Renal pelvis (tissue), 12 donors: ENCODE results near the gene NDUFAF2. TPM values are rescaled to one million over a fixed set of nuclear protein-coding genes. Genes with fewer than 3 reads are reported as not detected.

Source experiments
- DNase-seq: peaks from one replicate; pipeline ENCODE4 v3.0.0-alpha.2; 2013
- long read RNA-seq, 16 experiments: transcript quantifications; one replicate each; lab custom pipeline, GENCODE V29; 2026
- polyA plus RNA-seq, 3 donors: library from polyadenylated mRNA; unstranded; fragments of 120-200 nt; gene quantifications; one replicate each; pipeline ENCODE4 v1.2.1, GENCODE V29; 2013; ENCODE audit not compliant: insufficient read length in 3 of 3

NDUFAF2 gene, protein sequence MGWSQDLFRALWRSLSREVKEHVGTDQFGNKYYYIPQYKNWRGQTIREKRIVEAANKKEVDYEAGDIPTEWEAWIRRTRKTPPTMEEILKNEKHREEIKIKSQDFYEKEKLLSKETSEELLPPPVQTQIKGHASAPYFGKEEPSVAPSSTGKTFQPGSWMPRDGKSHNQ
- 10 to 100 TPM; 27.8 to 32.6 (median 27.9) TPM for polyA plus RNA-seq
- long read RNA-seq, donor 1, transcript NDUFAF2-201 (4 exons, 719 nt), result major isoform, 23 of 23 reads
- long read RNA-seq, donor 1, partial matches to known transcripts, result 0 of 23 reads
- long read RNA-seq, donor 1, other reads (novel, unspliced or antisense), result 0 of 23 reads
- long read RNA-seq, donor 2, transcript NDUFAF2-201 (4 exons, 719 nt), result major isoform, 21 of 21 reads
- long read RNA-seq, donor 2, partial matches to known transcripts, result 0 of 21 reads
- long read RNA-seq, donor 2, other reads (novel, unspliced or antisense), result 0 of 21 reads
- long read RNA-seq, donor 3, transcript NDUFAF2-201 (4 exons, 719 nt), result major isoform, 17 of 17 reads
- long read RNA-seq, donor 3, partial matches to known transcripts, result 0 of 17 reads
- long read RNA-seq, donor 3, other reads (novel, unspliced or antisense), result 0 of 17 reads
- long read RNA-seq, donor 4, transcript NDUFAF2-201 (4 exons, 719 nt), result major isoform, 30 of 32 reads
- long read RNA-seq, donor 4, partial matches to known transcripts, result 0 of 32 reads
- long read RNA-seq, donor 4, other reads (novel, unspliced or antisense), result 0 of 32 reads
- long read RNA-seq, donor 5, transcript NDUFAF2-201 (4 exons, 719 nt), result major isoform, 17 of 19 reads
- long read RNA-seq, donor 5, partial matches to known transcripts, result 0 of 19 reads
- long read RNA-seq, donor 5, other reads (novel, unspliced or antisense), result 0 of 19 reads
- long read RNA-seq, donor 6, transcript NDUFAF2-201 (4 exons, 719 nt), result major isoform, 25 of 27 reads
- long read RNA-seq, donor 6, partial matches to known transcripts, result 0 of 27 reads
- long read RNA-seq, donor 6, other reads (novel, unspliced or antisense), result 0 of 27 reads
- long read RNA-seq, donor 7, transcript NDUFAF2-201 (4 exons, 719 nt), result major isoform, 36 of 36 reads
- long read RNA-seq, donor 7, partial matches to known transcripts, result 0 of 36 reads
- long read RNA-seq, donor 7, other reads (novel, unspliced or antisense), result 0 of 36 reads
- long read RNA-seq, donor 8, transcript NDUFAF2-201 (4 exons, 719 nt), result major isoform, 17 of 19 reads
- long read RNA-seq, donor 8, partial matches to known transcripts, result 0 of 19 reads
- long read RNA-seq, donor 8, other reads (novel, unspliced or antisense), result 0 of 19 reads
- long read RNA-seq, donor 9, transcript NDUFAF2-201 (4 exons, 719 nt), result major isoform, 30 of 277 reads
- long read RNA-seq, donor 9, partial matches to known transcripts, result 246 of 277 reads
- long read RNA-seq, donor 9, other reads (novel, unspliced or antisense), result 0 of 277 reads
- long read RNA-seq, donor 10, transcript NDUFAF2-201 (4 exons, 719 nt), result major isoform, 11 of 12 reads
- long read RNA-seq, donor 10, partial matches to known transcripts, result 0 of 12 reads
- long read RNA-seq, donor 10, other reads (novel, unspliced or antisense), result 0 of 12 reads
- long read RNA-seq, donor 11, transcript NDUFAF2-201 (4 exons, 719 nt), result major isoform, 17 of 19 reads
- long read RNA-seq, donor 11, partial matches to known transcripts, result 0 of 19 reads
- long read RNA-seq, donor 11, other reads (novel, unspliced or antisense), result 0 of 19 reads
- long read RNA-seq, donor 12, transcript NDUFAF2-201 (4 exons, 719 nt), result major isoform, 24 of 33 reads
- long read RNA-seq, donor 12, partial matches to known transcripts, result 9 of 33 reads
- long read RNA-seq, donor 12, other reads (novel, unspliced or antisense), result 0 of 33 reads
- long read RNA-seq, donor 13, transcript NDUFAF2-201 (4 exons, 719 nt), result major isoform, 17 of 17 reads
- long read RNA-seq, donor 13, partial matches to known transcripts, result 0 of 17 reads
- long read RNA-seq, donor 13, other reads (novel, unspliced or antisense), result 0 of 17 reads
- long read RNA-seq, donor 14, transcript NDUFAF2-201 (4 exons, 719 nt), result major isoform, 31 of 32 reads
- long read RNA-seq, donor 14, partial matches to known transcripts, result 0 of 32 reads
- long read RNA-seq, donor 14, other reads (novel, unspliced or antisense), result 0 of 32 reads
- long read RNA-seq, donor 15, transcript NDUFAF2-201 (4 exons, 719 nt), result major isoform, 24 of 26 reads
- long read RNA-seq, donor 15, partial matches to known transcripts, result 0 of 26 reads
- long read RNA-seq, donor 15, other reads (novel, unspliced or antisense), result 0 of 26 reads
- long read RNA-seq, donor 16, transcript NDUFAF2-201 (4 exons, 719 nt), result major isoform, 24 of 32 reads
- long read RNA-seq, donor 16, partial matches to known transcripts, result 0 of 32 reads
- long read RNA-seq, donor 16, other reads (novel, unspliced or antisense), result 8 of 32 reads

DNA sequence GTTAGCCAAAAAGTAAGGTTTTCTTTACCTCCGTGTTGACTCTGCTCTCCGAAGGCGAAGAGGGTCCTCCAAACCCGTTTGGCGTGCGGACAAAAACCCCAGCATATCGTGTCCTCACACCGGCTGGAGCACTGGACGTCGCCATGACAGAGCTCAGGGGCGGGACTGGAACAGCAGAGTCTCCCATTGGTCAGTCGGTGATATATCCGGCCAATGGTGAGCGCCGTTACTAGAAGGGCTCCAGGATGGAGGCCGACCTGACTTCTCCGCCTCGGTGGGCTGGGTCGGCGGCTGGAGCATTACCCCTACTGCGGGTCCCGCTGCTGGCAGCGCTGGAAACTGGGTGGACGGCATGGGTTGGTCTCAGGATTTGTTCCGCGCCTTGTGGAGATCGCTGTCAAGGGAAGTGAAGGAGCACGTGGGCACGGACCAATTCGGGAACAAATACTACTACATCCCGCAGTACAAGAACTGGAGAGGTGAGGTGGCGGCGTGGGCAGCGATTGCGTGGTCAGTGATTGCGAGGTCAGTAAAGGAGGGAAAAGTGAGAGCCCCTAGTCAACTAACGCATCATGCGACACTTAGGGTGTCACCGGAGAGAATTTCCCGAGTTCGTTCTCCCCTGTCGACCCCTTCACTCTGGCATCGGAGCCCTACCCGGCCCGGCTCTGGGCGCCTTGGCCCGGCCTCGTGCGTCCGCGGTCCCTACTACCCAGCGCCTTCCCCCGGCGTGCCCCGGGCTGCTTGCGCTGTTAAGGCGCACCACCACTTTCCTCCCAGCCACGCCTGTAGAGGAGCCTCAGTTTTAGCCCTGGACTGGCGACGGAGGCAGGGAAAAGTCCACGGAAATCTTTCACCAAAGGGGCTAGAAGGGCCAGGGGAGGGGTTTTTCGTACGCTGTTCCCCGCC is at the start of gene NDUFAF2, which contains the start of gene ERCC8:
TSS of gene NDUFAF2 (plus strand) at position 302 of the 909 bp plus-strand sequence. CDS start at position 353, 51 bp downstream.
TSS of gene ERCC8 (minus strand) at position 167 of the 909 bp plus-strand sequence. CDS start at position 105, 62 bp downstream.
- DNase-seq, result peak; percentile 93

DNA sequence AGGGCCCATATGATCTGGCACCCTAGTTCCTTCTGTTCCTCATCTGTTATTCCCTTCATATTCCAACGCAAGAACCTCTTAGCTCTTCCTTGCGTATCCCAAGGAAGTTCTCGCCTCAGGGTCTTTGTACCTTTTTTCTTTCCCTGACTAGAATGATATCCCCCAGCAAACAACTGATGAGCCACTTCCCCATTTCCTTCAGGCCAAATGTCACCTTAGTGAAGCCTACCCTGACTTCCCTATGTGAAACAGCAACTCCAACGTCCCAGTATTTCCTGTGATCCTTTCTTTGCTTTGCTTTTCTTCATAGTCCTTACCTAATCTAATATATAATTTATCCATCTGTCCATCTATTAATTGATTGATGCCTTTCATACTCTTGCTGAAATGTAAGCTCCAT is 48.0 kb upstream of the NDUFAF2 start:
- DNase-seq, result no peak

DNA sequence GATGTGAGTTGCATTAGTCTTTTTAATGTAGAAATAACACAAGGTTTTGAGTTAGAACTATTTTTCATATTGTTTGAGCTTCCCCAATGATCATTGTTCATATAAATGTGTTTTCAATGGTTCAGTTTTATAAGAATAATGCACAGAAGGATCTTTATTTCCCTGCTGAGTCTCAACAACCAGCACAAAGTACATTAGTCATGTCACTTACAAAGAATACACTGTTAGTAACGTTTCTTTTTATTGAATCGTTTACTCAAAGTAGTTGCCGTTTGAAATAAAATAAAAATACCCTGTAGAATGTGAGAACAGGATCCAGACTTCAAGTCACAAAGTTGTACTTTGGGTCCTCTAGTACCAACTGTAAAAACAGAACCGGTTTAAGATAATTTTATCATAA is 41.6 kb upstream of the NDUFAF2 start:
- no peak for DNase-seq

DNA sequence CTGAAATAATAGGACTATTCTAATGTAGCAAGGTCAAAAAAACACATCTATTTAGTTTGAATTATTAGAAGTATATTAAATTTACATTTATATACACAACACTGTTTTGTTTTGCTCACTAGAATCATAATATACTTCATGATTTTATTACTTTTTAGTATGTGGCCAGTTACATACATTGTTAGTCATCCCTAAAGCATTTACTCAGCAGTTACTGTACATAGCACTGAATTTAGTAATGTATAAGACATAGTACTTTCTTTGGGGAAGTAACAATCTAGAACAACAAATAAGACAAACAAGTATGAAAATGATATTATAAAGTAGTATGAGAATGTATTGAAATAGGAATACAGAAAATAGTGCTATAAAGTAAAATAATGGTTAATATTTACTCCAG is 28.4 kb upstream of the NDUFAF2 start:
- no peak for DNase-seq

DNA sequence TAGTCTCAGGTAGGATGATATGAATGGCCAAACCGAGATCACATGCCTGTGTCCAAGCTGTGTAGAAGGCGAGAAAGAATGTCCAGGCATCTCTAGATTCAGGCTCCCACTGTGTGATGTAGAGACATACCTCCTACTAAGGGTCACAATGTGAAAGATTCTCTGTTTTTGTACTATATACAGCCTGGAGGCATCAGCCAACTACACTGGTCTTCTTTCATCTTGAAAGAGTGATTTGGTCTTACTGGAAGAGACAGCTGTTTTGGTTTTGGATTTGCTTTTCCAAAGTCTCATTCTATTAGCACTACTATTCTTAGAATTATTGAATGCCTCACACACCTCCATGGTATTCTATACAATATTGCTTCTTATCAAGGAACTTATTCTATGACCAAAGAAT is 26.5 kb upstream of the NDUFAF2 start:
- DNase-seq, result no peak

DNA sequence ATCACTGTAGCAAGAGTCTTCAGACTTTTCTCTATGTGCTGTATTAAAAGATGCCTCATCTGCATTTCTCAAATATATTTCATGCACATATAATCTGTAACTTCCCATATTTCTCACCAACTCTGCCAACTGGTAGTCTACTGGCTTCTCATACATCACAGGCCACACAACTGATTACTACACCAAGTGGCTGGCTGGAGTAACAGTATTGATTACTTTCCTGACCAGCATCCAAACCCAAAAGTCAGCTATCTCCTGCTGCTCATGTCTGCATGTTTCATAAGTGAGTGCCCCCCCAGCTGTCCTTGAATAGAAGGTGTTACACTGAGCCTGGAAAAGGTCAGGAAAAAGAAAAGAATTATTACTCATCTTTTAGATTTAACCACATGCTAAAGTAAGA is 17.6 kb upstream of the NDUFAF2 start:
- no peak for DNase-seq

DNA sequence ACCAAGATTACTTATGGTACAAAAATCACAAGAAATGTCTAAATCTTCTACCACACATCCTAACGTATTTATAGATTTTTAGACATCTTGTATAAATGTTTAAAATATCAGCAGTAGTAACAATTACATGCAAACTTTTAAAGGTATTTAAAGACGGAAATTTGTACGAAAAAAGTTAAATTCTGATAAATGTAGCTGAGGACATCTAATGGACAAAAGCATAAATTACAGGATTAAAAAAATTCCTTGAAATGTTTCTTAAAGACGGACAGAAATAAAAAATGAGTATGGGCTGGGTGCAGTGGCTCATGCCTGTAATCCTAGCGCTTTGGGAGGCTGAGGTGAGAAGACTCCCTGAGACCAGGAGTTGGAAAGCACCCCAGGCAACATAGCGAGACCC is 16.0 kb upstream of the NDUFAF2 start:
- DNase-seq, result no peak

DNA sequence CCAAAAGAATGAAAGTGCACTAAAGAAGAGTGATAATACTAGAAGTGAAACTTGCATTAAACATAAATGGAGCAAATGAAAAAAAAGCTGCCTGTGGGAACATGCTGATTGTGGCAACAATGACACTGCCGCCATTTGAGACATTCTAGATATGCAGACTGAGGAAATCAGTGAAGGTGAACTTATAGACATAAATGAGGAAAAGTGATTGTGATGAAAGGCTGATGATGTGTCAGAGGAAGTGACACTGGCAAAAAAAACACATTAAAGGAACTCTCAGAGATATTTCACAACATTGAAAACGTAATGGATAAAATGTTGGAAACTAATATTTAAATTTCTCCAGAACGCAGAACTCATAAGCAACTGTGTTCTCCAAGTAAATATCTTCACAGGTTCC is 1.4 kb upstream of the NDUFAF2 start:
- no peak for DNase-seq

DNA sequence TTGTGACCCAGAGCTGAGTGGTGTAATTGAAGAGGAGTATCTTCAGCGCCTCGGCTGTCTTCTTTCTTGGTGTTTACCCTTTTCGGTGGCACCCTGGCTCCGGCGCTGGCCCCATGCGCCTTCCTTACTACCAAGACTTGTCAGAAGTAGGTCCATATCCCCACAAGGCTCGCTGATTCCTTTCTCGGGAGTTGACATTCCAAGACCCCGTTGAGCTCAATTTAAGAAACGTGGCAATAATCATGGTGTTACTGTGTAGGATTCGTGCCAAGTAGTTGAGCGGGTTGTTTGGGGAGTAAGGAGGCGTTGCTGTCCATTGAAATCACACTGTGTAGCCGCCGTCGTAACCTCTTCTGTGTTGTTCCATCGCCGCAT is 795 bp downstream of the NDUFAF2 start:
- DNase-seq, result no peak

DNA sequence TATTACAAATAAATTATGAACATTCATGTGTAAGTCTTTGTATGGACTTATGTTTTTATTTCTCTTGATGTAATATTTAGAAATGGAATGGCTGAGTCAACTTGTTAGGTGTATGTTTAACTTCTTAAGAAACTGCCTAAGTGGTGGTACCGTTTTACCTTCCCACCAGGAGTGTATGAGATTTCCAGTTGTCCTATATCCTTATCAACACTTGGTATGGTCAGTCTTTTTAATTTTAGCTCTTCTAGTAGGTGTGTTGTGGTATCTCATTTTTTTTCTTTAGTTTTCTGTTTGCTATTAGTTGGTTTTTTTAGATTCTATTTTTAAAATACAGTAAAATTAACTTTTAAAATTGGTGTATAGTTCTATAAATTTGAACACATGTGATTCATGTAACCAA is 3.7 kb downstream of the NDUFAF2 start:
- DNase-seq, result no peak

DNA sequence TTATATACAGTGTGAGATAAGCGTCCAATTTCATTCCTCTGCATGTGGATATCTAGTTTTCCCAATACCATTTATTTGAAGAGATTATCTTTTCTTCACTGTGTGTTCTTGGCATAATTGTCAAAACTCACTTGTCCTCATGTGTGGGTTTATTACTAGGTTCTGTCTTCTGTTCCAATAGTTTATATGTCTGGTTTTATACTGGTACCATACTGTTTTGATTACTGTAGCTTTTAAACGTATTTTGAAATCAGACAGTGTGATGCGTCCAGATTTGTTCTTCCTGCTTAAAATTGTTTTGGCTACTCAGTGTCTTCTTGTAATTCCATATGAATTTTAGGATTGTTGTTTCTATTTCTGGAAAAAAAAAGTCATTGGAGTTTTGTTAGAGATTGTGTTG is 10.2 kb downstream of the NDUFAF2 start:
- DNase-seq, result no peak

DNA sequence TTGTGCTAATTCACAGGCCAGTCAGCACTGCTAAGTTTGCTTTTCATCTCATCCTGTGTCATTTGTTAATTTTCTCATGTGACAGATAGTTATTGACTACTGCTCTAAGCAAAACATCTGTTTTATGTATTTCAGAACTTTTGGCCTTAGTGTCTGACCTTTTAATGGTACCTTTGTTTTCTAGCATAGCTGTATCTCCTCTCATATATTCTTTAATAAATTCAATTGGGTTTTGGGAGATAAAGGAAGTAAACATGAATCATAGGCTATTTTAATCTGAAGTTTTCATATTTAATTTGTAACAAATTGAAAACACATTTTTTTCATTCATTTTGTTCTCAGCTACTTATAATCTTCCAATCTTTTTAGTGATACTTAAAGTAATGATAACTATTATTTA is 13.1 kb downstream of the NDUFAF2 start:
- no peak for DNase-seq

DNA sequence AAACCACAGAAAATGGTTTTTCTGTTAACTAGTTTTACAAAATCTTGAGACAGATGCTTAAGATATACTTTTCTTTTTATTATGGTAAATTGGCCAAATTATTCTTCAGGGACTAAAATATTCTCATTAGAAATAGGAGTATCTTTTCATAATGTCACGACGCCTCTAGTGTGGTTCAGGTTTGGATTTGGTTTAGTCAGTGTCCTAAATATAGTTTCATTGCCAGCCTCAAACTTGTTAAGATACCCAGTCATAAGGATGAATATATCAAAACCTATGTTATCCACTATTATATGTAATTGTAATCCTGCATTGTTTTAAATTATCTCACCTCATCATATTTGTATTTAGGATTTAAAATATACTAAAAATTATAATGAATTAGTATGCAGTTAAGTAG is 13.7 kb downstream of the NDUFAF2 start:
- no peak for DNase-seq

DNA sequence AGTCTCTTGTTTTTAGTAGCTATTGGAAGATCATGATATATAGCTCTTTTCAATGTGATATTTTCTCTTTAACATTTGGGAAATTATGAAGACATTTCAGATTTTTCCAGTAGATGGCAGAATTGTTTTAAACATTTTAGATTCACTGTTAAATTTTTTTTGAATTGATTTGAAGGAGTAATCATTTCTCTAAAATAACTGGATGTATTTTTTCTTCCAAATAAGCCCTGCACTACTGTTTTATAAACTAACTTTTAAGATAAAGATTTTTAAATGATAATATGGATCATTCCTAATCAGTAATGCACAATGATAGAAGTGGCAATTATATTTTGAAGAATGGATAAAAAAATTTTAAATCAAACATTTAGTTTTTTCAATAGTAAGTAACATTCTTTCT is 14.2 kb downstream of the NDUFAF2 start:
- no peak for DNase-seq

DNA sequence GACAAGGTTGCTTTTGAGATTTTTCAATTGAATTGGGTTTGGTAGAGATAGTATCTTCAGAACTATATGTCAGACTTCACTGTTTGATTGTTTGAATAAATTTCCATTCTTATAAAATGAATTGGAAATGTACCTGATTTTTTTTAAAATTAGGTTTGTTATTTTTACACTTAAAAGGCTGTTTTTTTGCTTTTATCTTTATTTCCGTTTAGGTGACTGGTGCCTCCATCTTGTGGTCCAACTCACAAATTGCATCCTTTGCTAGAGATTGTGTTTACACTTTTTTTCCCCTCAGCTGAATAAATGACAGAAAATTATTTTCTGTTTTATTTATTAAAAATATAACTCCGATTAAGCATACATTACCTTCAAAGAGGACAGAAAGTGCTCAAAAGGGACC is 15.6 kb downstream of the NDUFAF2 start:
- DNase-seq, result no peak

DNA sequence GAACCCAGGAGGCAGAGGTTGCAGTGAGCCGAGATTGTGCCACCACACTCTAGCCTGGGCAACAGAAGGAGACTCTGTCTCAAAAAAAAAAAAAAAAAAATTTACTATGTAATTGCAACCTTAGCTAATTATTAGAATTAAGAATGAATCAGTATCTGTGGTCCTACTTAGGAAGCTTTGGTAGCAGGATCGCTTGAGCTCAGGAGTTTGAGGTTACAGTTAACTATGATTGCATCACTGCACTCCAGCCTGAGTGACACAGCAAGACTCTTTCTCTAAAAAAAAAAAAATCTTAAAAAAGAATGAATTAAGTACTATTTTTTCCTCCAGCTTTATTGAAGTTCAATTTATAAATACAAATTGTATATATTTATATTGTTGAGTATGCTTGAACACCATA is 16.7 kb downstream of the NDUFAF2 start:
- DNase-seq, result no peak

DNA sequence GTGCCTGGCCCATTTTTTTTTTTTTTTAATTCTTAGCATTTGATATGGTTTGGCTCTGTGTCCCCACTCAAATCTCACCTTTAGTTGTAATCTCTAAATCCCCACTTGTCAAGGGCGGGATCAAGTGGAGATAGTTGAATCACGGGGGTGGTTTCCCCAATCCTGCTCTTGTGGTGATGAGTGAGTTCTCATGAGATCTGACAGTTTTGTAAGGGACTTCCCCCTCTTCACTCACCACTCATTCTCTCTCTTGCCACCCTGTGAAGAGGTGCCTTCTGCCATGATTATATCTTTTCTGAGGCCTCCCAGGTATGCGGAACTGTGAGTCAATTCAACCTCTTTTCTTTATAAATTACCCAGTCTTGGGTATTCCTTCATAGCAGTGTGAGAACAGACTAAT is 27.2 kb downstream of the NDUFAF2 start:
- DNase-seq, result no peak
